ENCODE data around the gene POLD4.
"Not testable (repeated sequence)": the region's sequence is repeated elsewhere in the genome, so short reads cannot be mapped to it uniquely, and the experiment has no call there.

The POLD4 gene

DNA sequence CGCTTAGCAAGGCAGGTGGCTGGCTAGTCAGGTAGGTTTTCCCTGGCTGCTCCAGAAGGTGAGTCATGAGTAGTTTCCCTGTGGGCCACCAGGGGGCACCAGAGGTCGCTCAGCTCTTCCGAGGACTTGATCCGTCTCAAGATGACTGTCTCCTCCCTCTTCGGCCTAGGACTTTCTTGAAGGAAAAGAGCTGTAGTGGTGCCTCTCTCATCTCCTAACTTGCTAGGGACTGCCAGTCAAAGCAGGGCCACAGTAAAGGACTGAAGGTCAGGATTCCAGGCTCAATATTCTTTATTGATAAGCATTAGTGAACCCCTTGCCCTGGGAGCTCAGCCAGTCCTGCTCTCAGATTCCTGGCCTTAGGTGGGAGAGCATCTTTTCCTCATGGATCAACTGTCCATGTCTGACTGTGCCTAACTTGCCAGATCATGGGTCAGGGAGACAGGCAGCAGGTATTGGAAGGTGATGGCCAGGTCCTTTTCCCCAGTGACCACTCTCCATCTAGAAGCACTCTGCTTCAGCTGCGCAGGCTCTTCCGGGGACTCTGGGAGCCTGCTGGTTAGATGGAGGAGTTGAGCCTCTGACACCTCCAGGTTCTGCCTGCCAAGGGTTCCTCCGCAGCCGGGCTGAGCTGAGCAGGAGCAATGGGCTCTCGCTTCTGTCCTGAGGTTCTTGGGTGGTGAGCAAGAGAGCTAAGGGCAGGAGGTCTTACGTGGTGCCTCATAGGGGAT is 1.9 kb downstream of the POLD4 start:
- DNase-seq (ENCODE audit: low read depth): peak; percentile 74

DNA sequence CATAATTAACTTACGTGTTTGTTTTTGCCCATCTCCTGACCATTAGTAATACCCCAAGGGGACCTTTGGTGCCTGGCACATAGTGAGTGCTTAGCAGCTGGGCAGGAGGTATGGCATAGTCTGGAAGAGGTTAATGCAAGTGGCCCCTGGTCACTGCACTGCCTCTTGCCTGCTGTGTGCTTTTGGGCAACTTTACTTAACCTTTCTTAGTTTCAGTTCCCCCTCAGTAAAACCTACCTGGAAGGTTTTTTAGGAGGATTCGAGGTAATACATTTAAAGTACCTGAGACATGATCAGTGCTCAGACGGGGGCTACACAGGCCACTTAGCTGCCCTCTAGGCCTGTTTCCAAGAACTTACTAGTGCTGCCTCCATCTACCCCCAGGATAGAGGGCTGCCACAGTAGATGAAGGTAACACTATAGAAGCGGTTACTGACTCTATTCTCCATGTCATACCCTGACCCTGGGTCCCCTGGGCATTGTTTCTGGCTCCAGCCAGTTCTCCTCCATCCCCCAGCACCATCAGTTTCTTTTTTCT is 3.3 kb downstream of the POLD4 start:
- no peak for DNase-seq (ENCODE audit: low read depth)

DNA sequence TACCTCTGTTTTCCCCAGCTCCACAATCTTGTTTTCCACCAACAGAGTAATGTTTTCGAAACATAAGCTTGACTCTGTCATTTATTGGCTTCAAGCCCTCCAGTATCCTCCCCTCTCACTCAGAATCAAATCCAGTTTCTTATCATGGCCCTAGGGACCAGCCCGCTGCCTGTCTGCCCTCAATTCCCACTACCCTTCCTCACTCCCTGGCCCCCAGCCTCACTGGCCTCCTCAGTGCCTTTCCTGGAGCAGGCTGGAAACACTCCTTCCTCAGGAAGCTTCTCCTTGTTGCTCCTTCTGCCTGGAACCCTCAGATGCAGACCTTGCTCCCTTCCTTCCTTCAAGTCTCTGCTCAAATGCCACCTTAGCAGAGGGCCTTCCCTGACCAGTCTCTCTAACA is 3.9 kb downstream of the POLD4 start:
- no peak for DNase-seq (ENCODE audit: low read depth)

DNA sequence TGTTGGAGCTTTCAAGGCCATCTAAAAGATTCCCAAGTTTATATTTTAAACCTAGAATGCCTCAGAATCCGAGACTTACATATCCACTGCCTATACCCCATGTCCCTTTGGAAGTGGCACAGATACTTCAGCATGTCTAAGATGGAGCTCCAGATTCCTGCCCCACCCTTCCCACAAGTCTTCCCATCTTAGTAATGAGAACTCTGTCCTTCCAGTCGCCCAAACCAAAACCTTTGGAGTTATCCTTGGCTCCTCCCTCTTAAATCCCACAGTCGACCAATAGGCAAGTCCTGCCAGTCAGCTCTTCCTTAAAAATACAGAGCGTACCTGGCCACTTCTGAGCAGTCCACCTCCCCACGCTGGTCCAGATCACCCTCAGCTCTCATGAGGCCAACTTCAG is 4.3 kb downstream of the POLD4 start:
- DNase-seq (ENCODE audit: low read depth): no peak

DNA sequence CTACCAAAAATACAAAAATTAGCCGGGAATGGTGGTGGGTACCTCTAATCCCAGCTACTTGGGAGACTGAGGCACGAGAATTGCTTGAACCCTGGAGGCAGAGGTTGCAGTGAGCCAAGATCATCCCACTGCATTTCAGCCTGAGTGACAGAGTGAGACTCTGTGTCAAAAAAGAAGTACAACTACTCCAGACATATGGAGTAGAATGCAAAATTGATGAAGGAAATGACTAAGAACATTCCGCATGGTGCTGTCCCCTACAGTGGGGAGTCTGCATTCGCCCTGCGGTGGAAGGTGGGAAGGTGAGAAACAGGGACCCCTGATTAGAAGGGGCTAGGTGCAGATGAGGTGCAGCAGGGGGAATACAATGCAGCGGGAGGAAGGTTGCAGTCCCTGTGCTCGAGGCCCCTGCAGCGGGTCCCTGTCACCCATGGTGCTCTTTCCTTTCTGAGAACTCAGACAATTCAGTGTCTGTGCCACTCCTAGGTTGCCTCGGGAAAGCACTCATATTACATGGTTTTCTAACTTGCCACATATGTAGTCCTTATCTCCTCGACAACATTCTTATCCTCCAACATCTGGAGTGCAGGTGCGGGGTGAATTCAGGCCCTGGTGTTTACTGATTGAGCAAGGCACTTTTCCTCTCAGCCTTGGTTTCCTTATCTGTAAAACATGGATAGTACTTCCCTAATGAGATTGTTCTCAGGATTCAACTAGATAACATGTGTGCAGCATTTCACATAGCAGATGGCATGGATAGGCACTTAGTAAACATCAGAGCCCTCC is 5.2 kb downstream of the POLD4 start:
- peak; percentile 54 for DNase-seq (ENCODE audit: low read depth)

DNA sequence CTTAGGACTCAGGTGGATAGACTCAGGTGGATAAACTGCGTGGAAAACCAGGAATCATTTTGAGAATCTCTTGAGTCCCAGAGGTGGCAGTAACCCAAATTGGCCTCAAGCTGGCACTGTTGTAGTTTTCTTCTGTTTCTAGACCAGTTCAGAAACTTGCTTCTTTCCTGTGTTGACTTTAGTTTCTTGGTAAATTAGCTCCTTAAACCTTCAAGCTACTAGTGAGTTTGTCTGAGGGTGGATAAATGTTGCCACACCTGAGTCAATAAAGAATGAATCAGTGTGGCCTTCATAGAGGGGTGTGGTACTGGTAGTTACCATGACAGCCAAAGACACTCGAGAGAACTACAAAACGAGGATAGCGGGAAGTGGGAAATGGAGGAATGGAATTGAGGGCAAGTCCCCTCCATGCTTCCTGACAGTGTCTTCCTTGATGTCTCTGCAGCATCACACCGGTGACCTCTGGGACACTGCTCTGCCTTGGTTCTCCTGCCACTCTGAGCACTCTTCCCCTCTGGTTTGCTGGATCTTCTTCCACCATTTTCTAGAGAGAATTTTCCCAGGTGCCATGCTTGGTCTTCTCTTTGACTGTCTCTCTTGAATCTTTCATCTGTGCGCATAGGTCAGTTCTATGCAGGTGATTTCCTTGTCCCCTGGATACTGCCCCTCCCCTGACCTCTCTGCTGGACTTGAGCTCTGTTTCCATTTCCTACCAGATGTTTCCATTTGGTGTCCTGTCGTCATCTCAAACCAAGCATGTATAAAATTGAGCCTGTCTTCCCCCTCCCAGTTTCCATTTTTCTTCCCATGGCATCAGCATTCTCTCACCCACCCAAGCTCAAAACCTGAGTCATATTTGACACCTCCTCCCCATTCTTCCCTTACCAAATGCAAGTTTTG is 7.2 kb downstream of the POLD4 start:
- DNase-seq (ENCODE audit: low read depth): peak; percentile 50

DNA sequence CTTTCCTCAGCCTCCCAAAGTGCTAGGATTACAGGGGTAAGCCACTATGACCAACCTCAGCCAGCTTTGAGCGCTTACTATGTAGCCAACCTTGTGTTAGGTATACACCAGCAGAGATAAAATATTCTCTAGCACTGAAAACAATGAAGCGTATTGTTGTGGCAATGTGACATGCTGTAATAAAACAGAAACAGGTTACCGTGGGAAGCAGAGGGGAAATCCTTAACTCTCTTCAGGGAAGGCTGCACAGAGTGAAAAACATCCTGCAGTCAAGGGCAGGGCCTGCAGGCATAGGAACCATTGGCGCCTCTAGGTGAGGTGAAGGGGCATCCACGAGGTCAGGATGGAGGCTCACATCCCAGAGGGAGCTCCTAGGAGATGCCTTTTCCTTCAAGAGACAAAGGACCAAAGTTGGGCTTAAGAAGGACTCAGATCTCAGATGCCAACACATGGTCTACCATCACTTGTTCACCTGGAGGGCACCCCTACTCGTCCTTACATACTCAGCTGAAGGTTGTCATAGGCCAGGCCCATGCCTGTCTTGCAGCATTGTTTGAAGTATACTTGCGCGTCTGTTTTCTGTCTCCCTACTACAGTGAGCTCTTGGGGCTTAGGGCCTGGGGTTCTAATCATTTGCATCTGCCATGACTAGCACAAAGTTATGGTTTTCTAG is 8.0 kb downstream of the POLD4 start:
- no peak for DNase-seq (ENCODE audit: low read depth)

DNA sequence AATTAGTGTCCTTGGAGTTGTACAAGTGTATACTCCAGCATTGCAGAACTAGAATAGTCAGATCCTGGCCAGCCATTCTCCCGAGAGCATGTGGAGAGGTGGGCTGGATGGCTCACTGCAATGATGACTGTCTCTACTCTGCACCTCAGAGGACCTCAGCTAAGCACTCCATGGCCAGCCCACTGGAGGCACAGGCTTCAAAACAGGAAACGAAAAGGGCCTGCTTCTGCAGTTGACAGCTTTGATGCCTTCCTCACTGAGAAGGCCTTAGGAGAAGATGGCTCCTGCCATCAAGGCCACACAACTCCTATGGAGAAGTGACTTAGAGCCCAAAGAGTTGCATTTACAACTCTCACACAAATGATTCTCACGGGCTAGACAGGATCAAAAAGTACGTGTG is 9.1 kb downstream of the POLD4 start:
- DNase-seq (ENCODE audit: low read depth): no peak

DNA sequence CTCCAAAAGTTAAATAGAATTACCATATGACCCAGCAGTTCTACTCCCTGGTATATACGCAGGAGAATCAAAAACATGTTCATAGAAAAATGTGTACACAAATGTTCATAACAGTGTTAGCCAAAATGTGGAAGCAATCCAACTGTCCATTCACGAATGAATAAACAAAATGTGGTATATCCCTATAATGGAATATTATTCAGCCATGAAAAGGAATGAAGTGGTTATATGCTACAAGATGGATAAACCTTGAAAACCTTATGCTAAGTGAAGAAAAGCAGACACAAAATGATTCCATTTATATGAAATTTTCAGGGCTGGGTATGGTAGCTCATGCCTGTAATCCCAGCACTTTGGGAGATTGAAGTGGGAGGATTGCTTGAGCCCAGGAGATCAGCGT is 16.1 kb downstream of the POLD4 start:
- no peak for DNase-seq (ENCODE audit: low read depth)

DNA sequence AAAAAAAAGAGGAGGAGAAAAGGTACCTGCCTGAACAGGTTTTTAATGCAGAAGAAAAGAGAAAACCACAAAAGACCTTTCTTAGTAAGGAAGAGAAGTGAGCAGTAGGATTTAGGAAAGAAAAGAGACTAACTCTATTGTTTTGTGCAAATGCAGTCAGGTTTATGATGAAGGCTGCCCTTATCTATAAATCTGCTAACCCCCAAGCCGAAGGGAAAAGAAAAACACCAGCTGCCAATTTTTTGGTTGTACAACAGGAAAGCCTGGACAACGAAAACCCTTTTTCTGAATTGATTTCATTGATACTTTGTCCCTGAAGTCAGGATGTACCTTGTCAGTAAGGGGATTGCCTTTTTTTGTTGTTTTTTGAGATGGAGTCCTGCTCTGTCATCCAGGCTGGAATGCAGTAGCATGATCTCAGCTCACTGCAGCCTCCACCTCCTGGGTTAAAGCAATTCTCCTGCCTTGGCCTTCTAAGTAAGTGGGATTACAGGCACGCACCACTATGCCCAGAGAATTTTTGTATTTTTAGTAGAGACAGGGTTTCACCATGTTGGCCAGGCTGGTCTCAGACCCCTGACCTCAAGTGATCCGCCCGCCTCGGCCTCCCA is 21.2 kb downstream of the POLD4 start:
- no peak for DNase-seq (ENCODE audit: low read depth)

DNA sequence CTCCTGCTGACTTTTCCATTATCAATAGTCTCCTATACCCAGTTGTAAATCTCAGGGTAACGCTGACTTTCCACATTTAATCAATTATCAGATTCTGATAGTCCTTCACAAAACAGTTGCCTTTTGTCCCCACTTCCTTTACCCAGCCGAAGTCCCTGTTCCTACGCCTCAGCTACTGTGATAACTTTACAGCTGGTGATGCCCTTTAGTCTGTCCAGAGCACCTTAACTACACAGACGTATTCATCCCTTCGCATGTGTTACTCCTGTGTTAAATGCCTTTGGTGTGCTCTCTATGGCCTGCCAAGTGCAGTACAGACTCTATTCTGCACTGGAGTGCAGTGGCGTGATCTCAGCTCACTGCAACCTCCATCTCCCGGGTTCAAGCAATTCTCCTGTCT is 29.8 kb downstream of the POLD4 start:
- DNase-seq (ENCODE audit: low read depth): no peak

DNA sequence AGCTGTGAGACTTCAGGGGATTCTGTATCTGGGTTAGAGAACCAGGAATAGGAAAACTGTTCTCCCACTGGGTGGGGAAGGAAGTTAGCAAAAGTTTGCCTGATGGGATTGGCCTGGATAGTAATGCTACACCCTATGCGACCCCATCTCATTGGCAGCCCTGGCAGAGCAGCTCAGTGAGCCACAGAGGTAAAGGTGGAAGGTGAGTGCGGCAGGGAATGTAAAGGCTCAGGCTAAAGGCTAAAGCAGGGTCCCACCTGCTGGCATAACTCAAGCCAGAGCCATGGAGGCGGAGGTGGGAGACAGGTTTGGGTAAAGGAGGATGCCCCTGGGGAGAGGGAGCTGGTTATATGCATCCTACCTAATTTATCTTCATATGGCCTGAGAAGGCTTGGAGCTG is 31.3 kb downstream of the POLD4 start:
- no peak for DNase-seq (ENCODE audit: low read depth)

DNA sequence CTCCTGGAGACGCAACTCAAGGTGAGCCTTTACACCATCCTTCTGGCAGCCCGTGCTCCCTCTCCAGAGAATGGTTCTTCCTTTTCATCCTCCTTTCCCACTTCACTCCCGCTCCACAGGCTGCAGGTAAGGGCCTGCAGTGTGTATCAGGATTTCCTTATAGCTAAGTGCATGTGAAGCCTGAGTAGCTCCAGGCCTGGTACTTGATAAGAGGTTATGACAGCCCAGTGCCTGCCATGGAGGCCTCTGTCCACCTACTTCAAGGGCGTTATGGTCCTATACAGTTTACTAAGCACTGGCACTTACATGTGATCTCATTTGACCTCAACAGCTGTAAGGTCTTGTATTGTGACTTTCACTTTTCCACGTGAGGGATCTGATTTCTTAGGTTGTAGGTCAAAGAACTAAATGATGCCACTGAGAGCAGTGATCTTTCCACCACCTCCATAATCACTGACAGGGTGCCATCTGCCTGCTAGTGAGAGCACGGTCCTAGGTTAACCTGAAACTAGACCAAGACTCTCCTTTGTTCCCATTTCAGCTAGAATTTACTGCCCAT is 32.0 kb downstream of the POLD4 start:
- DNase-seq (ENCODE audit: low read depth): no peak

DNA sequence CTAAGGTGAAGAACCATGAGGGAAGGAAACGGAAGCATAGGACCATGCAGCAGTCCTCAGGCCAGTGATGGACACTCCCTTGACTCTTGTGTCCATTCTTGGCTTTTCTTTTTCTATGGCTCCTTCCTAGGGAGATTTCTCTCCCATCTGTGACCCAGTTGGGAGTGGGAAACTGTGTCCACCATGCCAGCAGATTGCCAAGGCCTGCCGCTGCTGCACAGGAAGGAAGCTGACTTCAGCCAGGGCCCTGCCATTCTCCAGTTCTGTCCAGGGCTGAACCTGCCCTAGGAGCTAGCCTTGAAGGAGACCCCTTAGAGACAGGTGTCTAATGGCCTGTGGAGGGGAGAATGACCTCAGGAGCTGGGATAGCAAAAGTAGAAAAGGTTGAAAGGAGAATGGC is 32.7 kb downstream of the POLD4 start:
- no peak for DNase-seq (ENCODE audit: low read depth)

DNA sequence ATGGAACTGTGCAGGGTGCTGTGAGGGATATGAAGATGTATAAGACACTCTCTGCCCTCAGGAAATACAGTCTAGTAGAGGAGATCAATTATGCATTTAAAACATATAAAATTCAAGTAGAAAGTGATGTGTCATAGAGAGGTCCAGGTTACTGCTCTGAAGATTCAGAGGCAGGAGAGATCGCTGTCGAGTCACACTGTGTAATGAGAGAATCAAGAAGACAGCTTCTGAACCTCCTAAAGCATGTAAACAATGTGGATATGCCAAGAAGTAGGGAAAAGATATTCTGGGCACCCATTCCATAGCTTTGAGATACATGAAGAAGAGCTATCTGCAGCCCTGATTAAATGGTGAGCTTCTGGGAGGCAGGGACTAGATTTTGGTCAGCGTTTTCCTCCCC is 33.3 kb downstream of the POLD4 start:
- peak; percentile 20 for DNase-seq (ENCODE audit: low read depth)

DNA sequence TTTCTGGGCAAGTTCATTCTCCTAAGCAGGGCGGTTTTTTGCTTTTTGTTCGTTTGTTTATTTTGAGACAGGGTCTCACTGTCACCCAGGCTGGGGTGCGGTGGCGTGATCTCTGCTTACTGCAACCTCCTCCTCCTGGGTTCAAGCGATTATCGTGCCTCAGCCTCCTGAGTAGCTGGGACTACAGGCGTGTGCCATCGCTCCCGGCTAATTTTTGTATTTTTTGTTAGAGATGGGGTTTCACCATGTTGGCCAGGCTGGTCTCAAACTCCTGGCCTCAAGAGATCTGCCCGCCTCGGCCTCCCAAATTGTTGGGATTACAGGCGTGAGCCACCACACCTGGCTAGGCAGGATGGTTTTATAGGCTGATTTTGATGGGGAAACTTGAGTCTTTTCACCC is 34.5 kb downstream of the POLD4 start:
- DNase-seq (ENCODE audit: low read depth): not testable (repeated sequence)

DNA sequence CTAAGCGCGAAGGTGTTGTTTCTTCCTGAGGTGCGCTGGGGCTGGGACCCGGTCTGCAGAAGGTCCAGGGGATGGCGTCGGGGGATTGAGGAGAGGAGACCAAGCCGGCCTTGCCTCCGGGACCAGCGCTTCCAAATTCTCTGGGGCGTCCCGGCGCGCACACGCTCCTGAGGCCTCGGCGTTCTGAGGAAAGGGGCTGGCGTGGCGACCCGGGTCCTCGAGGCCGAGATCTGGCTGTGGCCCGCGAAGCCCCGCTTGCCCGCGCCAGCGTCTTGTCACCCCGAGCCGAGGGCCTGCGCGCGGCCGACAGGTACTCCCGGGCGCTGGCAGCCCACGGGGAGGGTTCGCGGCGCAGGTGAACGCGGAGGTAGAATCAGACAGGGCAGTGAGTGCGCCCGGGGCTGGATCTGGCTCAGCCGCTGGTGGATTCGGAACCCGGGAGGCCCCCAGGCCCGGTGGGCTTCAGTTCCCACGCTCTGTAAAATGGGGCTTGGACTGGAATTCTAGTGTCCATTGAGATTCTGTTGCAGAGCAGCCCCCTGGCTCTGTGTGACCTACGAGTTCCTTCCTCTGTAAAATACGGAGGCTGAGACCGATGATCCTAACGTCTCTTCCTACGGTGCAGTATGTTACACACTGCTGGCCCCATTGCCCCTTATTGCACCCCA is 35.3 kb downstream of the POLD4 start:
- no peak for DNase-seq (ENCODE audit: low read depth)

DNA sequence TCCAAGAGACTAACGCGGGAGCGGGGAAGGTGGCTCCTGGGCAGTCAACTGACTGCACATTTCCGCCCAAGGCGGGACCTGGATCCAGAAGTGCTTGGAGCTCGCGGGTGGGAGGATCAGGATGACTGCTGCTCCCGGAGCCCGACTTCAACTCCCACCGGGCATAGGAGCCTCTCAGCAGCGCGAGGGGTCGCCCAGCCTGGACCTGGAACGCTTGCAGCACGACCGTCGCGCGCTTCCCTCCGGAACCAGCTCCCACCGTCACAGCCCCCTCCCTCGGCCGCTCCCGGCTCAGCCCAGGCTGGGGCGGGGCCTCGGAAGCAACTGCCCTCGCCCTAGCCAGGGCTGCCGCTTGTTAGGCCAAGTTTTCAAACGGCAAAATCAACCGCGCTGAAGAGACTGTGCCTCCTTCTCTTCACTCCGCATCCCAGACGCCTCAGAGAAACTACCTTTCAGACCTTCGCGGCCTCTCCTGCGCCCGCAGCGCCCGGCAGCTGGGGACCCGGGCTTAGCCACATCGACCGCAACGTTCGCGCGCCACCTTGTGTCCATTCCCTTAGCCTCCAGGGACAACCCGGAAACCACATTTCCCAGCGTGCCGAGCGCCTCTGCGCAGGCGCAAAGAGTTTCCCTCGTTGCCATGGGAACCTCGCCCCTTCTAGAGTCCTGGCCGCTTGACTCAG is 36.0 kb downstream of the POLD4 start:
- DNase-seq (ENCODE audit: low read depth): peak; percentile 87

DNA sequence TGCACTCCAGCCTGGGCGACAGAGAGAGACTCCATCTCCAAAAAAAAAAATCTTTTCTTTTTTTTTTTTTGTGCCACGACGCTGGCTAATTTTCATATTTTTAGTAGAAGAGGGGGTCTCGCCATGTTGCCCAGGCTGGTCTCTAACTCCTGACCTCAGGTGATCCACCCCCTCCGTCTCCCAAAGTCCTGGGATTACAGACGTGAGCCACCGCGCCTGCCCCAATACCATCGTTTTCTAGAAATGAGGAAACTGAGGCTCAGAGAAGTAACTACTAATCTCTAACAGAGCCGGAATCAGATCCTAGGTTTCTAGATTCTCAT is 36.5 kb downstream of the POLD4 start:
- DNase-seq (ENCODE audit: low read depth): no peak

DNA sequence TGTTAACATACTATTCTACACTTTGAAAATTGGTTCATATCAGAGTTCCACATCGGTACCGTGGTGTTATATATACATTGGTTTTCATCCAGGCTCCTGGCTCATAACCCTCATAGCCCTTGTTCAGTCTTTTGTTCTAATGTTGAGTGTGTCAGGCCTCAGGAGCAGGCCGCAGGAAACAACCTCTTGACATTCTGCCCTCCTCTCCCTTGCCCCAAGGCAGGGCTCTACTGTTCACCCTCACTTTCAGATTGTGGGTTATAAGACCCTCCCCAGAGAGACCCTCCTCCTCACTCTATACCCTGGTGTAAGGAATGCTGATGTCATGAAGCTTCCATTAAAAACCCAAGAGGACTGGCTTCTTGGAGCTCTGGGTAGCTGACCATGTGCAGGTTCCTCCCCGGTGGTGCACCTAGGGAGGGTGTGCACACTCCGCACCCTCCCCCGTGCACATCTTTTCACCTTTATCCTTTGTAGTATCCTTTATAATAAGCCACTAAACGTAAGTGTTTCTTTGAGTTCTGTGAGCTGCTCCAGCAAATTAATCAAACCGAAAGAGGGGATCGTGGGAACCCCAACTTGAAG is 37.9 kb downstream of the POLD4 start:
- no peak for DNase-seq (ENCODE audit: low read depth)

Data from iris pigment epithelial cell (primary cell).